Measurements from ENCODE around the gene SLC9A1.

SLC9A1 gene

DNA sequence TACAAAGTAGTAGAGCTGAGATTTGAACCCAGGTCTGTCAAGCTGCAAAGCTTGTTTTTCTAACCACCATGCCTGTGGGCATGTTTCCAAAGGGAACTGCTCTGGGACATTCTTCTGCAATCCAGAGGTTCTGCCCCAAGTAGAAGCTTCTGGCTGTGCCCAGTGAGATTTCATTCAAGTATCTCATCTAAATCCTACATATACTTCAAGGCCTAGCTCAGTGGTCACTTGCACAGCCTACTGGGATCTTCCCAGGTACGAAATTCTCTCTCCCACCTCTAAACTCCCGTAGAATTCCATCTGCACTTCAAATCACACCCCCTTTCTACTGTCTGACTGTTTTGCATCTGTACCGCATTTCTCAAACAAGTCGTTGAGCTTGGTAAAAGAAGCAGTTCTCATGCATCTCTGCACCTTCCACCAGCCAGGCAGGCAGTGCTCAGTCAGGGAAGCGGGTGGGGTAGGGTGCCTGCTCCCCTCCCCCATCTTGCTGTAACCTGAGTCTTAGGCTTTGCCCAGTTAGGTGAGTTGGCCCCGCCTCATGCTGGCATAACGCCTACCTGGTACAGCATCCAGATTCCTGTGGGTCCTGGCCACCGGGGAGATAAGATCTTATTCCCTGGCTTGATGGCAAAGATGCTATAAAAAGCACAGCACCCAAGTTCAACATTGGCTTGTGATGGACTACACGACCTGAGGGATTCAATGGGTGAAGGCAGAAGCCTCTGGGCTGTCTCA, 13.5 kb downstream of the SLC9A1 start:
- no peak for DNase-seq (ENCODE audit: low read depth)
- TF ChIP-seq CTCF (IDR thresholded peaks at IDR 0.05; ENCODE audit: low read depth, low read length, missing control alignments), result no peak

GRCh38 chr1:27139980-27140379, 14.9 kb downstream of the SLC9A1 start:
- H3K4me3 ChIP-seq (ENCODE audit: low read depth, low read length), result no peak overlapping the region
- DNase-seq (ENCODE audit: low read depth), result no peak
- no peak for TF ChIP-seq CTCF (IDR thresholded peaks at IDR 0.05; ENCODE audit: low read depth, low read length, missing control alignments)

More for the DNA sequence above, 13.5 kb downstream of the SLC9A1 start:
- no peak overlapping the region for H3K4me3 ChIP-seq (ENCODE audit: low read depth, low read length)

- DNase-seq (ENCODE audit: low read depth), result no peak
- H3K4me3 ChIP-seq (ENCODE audit: low read depth, low read length), result no peak overlapping the region
- no peak for TF ChIP-seq CTCF (IDR thresholded peaks at IDR 0.05; ENCODE audit: low read depth, low read length, missing control alignments)
Measured at GRCh38 chr1:27138927-27139326, 16.0 kb downstream of the SLC9A1 start.

- no peak for TF ChIP-seq CTCF (IDR thresholded peaks at IDR 0.05; ENCODE audit: low read depth, low read length, missing control alignments)
Measured at GRCh38 chr1:27138368-27138767, 16.6 kb downstream of the SLC9A1 start.

DNA sequence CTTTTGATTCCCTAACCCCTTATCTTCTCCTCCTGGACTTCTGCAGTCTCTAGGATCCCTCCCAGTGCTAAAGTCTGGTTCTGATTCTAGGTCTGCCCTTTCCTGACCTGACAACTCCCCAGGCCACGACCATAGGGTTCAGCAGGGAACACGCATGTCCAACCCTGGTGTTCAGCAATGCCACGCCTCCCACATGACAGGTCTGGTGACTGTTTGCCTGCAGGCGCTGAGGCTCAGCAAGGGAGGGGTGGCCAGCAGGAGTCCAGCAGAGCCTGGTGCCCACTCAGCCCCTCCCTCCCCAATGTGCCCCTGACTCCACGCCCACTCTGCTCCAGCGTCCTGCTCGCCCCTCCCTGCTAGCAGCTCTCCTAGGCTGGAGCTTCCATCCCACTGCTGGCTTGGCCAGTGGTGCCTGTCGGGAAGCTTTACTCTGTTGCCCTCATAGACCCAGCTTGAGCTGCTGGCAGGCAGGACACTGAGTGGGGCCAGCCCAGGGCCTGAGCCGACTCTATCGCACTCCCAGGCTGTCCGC, 17.3 kb downstream of the SLC9A1 start:
- no peak for TF ChIP-seq CTCF (IDR thresholded peaks at IDR 0.05; ENCODE audit: low read depth, low read length, missing control alignments)
- DNase-seq (ENCODE audit: low read depth), result no peak
- H3K4me3 ChIP-seq (ENCODE audit: low read depth, low read length), result no peak overlapping the region

More at GRCh38 chr1:27138368-27138767, 16.6 kb downstream of the SLC9A1 start:
- no peak for DNase-seq (ENCODE audit: low read depth)
- no peak overlapping the region for H3K4me3 ChIP-seq (ENCODE audit: low read depth, low read length)

- H3K4me3 ChIP-seq (ENCODE audit: low read depth, low read length), result no peak overlapping the region
- DNase-seq (ENCODE audit: low read depth), result no peak
- no peak for TF ChIP-seq CTCF (IDR thresholded peaks at IDR 0.05; ENCODE audit: low read depth, low read length, missing control alignments)
Measured at GRCh38 chr1:27136998-27137542, 17.9 kb downstream of the SLC9A1 start.

GRCh38 chr1:27136236-27136551, 18.7 kb downstream of the SLC9A1 start:
- TF ChIP-seq CTCF (IDR thresholded peaks at IDR 0.05; ENCODE audit: low read depth, low read length, missing control alignments), result no peak
- no peak overlapping the region for H3K4me3 ChIP-seq (ENCODE audit: low read depth, low read length)
- no peak for DNase-seq (ENCODE audit: low read depth)
